Esophagus squamous epithelium (tissue), 4 donors: ENCODE measurements around the gene ST8SIA6.

ENCODE experiments used
- CTCF ChIP-seq, 6 experiments: fragments of 450-650 bp in 4 of 6; fragments of 200-600 bp in 2 of 6; sonication (generic) in 2 of 6; IDR thresholded peaks; one replicate each; pipeline ENCODE4 v1.5.1; 2016 to 2019; ENCODE audit warnings: antibody characterized with exemption in 6 of 6, mild to moderate bottlenecking in 4 of 6, moderate library complexity in 4 of 6
- POLR2A ChIP-seq, 4 donors: fragments of 450-650 bp; IDR thresholded peaks; one replicate each; pipeline ENCODE4 v1.6.1; 2017; ENCODE audit warnings: antibody characterized with exemption in 4 of 4, mild to moderate bottlenecking in 4 of 4, moderate library complexity in 3 of 4

GRCh38 chr10:17470246-17470645 lies 15.9 kb upstream of the ST8SIA6 start:
- TF ChIP-seq CTCF (IDR thresholded peaks at IDR 0.05) (no peak), POLR2A (IDR thresholded peaks at IDR 0.05) (no peak)
